Measurements from ENCODE around the gene GATA2.

- TF ChIP-seq CTCF (IDR thresholded peaks at IDR 0.05; ENCODE audit: insufficient read depth, low read length, poor library complexity, severe bottlenecking), result no peak
- no peak for TF ChIP-seq EZH2phosphoT487 (conservative IDR thresholded peaks at IDR 0.05; ENCODE audit: low read length)
Measured at GRCh38 chr3:128476659-128477058, 16.3 kb downstream of the GATA2 start.

All from SU-DHL-6 (cell line).